Measurements from ENCODE around the gene PCDHGC4.

- TF ChIP-seq POLR2A (IDR thresholded peaks at IDR 0.05) (no peak), CTCF (IDR thresholded peaks at IDR 0.05) (no peak), POLR2AphosphoS5 (IDR thresholded peaks at IDR 0.05) (no peak)
Measured at GRCh38 chr5:141514330-141515133, 29.7 kb downstream of the PCDHGC4 start.
